Measurements from ENCODE around the gene NT5DC2. TPM values are rescaled to one million over a fixed set of nuclear protein-coding genes. Genes with fewer than 3 reads are reported as not detected.

Gene NT5DC2
- total and polyA plus RNA-seq, 7 donors: 9.0 to 32.8 (median 15.7) TPM

DNA sequence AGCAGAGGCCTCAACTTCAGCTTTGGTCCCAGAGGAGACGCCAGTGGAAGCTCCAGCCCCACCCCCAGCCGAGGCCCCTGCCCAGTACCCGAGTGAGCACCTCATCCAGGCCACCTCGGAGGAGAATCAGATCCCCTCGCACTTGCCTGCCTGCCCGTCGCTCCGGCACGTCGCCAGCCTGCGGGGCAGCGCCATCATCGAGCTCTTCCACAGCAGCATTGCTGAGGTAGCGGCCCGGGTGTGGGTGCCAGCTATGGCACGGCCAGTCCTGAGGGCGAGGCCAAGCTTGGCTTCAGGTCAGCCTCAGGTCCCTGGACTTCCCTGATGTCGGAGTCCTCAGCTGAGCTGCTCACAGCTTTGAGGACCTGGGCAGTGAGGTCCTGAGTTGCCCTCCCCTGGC, 44.2 kb downstream of the NT5DC2 start:
- no peak for TF ChIP-seq POLR2AphosphoS5 (IDR thresholded peaks at IDR 0.05)
- TF ChIP-seq, protein P1, sequence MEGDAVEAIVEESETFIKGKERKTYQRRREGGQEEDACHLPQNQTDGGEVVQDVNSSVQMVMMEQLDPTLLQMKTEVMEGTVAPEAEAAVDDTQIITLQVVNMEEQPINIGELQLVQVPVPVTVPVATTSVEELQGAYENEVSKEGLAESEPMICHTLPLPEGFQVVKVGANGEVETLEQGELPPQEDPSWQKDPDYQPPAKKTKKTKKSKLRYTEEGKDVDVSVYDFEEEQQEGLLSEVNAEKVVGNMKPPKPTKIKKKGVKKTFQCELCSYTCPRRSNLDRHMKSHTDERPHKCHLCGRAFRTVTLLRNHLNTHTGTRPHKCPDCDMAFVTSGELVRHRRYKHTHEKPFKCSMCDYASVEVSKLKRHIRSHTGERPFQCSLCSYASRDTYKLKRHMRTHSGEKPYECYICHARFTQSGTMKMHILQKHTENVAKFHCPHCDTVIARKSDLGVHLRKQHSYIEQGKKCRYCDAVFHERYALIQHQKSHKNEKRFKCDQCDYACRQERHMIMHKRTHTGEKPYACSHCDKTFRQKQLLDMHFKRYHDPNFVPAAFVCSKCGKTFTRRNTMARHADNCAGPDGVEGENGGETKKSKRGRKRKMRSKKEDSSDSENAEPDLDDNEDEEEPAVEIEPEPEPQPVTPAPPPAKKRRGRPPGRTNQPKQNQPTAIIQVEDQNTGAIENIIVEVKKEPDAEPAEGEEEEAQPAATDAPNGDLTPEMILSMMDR (IDR thresholded peaks at IDR 0.05): no peak
- no peak for TF ChIP-seq POLR2A (IDR thresholded peaks at IDR 0.05)
- TF ChIP-seq EP300 (IDR thresholded peaks at IDR 0.05): no peak
- peaks cover 53 to 86% (median 71%) of the 10 kb centered on the region in 4 donors for H3K36me3 ChIP-seq
- no peak for DNase-seq
- intact Hi-C loops (cut with DNase I): no loop called here
- H3K4me3 ChIP-seq: no peak overlapping the region
- no peaks in the 10 kb centered on the region for H3K9me3 ChIP-seq
- 93 to 96% methylated on average over 18 of the region's 18 CpGs for WGBS, 2 donors
- no peaks in the 10 kb centered on the region for H3K27me3 ChIP-seq
- H3K4me1 ChIP-seq: peaks cover 0 to 24% (median 16%) of the 10 kb centered on the region in 4 donors
- no peak overlapping the region for H3K27ac ChIP-seq

DNA sequence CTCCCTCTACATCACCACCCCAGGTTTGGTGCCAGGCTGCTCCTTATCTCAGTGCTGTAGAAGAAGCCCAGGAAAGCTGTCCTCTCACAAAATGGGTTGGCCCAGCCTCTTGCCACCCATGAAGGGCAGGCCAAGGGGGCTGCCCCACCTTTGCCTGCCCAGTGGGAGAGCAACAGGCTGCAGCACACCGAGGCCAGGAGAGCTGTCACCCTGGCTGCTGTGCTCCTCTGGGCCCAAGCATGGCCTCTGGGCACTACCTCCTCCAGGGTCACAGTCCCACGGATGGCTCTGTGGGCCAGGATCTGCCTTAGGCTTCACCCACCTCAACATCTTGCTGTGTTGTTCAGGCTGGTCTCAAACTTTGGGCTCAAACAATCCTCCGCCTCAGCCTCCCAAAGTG, 44.9 kb downstream of the NT5DC2 start:
- H3K4me1 ChIP-seq: peaks cover 0 to 26% (median 22%) of the 10 kb centered on the region in 4 donors
- no peaks in the 10 kb centered on the region for H3K27me3 ChIP-seq
- H3K27ac ChIP-seq: no peak overlapping the region
- intact Hi-C loops (cut with DNase I): no loop called here
- no peaks in the 10 kb centered on the region for H3K9me3 ChIP-seq
- H3K36me3 ChIP-seq: peaks cover 53 to 86% (median 71%) of the 10 kb centered on the region in 4 donors
- no peak for DNase-seq
- H3K4me3 ChIP-seq: no peak overlapping the region
- 94 to 95% methylated on average over 3 of the region's 3 CpGs for WGBS, 2 donors
- TF ChIP-seq, protein P1 (IDR thresholded peaks at IDR 0.05): no peak
- TF ChIP-seq POLR2A (IDR thresholded peaks at IDR 0.05) (no peak), POLR2AphosphoS5 (IDR thresholded peaks at IDR 0.05) (no peak), EP300 (IDR thresholded peaks at IDR 0.05) (no peak)

DNA sequence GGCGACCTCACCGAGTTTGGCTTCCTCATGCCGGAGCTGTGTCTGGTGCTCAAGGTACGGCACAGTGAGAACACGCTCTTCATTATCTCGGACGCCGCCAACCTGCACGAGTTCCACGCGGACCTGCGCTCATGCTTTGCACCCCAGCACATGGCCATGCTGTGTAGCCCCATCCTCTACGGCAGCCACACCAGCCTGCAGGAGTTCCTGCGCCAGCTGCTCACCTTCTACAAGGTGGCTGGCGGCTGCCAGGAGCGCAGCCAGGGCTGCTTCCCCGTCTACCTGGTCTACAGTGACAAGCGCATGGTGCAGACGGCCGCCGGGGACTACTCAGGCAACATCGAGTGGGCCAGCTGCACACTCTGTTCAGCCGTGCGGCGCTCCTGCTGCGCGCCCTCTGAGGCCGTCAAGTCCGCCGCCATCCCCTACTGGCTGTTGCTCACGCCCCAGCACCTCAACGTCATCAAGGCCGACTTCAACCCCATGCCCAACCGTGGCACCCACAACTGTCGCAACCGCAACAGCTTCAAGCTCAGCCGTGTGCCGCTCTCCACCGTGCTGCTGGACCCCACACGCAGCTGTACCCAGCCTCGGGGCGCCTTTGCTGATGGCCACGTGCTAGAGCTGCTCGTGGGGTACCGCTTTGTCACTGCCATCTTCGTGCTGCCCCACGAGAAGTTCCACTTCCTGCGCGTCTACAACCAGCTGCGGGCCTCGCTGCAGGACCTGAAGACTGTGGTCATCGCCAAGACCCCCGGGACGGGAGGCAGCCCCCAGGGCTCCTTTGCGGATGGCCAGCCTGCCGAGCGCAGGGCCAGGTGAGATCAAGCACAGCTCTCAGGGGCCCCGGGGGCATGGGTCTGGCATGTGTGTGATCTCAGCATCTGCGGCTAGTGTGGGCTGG, 45.6 kb downstream of the NT5DC2 start:
- Histone ChIP-seq H3K27me3 (no peaks in the 10 kb centered on the region), H3K4me3 (no peak overlapping the region), H3K4me1 (peaks cover 0 to 33% (median 27%) of the 10 kb centered on the region in 4 donors), H3K36me3 (peaks cover 53 to 82% (median 70%) of the 10 kb centered on the region in 4 donors), H3K9me3 (no peaks in the 10 kb centered on the region), H3K27ac (no peak overlapping the region)
- 97% methylated on average over 59 of the region's 59 CpGs for WGBS, 2 donors
- TF ChIP-seq EP300 (IDR thresholded peaks at IDR 0.05) (no peak), POLR2AphosphoS5 (IDR thresholded peaks at IDR 0.05) (no peak), POLR2A (IDR thresholded peaks at IDR 0.05) (no peak)
- TF ChIP-seq, protein P1 (IDR thresholded peaks at IDR 0.05): no peak
- intact Hi-C loops (cut with DNase I): no loop called here
- DNase-seq: no peak

- H3K27ac ChIP-seq: no peak overlapping the region
- H3K27me3 ChIP-seq: no peaks in the 10 kb centered on the region
- H3K4me3 ChIP-seq: no peak overlapping the region
- no peaks in the 10 kb centered on the region for H3K9me3 ChIP-seq
- H3K4me1 ChIP-seq: peaks cover 0 to 37% (median 33%) of the 10 kb centered on the region in 4 donors
- WGBS, 2 donors: 94 to 95% methylated on average over 31 of the region's 31 CpGs
- DNase-seq: no peak
- H3K36me3 ChIP-seq: peaks cover 56 to 82% (median 62%) of the 10 kb centered on the region in 4 donors
- TF ChIP-seq, protein P1 (IDR thresholded peaks at IDR 0.05): no peak
- no peak for TF ChIP-seq POLR2AphosphoS5 (IDR thresholded peaks at IDR 0.05)
- TF ChIP-seq EP300 (IDR thresholded peaks at IDR 0.05): no peak
- TF ChIP-seq POLR2A (IDR thresholded peaks at IDR 0.05): no peak
- intact Hi-C loops (cut with DNase I): no loop called here
Measured at GRCh38 chr3:52487050-52487787, 46.4 kb downstream of the NT5DC2 start.

All from sigmoid colon (tissue), 7 donors.